ENCODE data around the gene SAMD10.

DNA sequence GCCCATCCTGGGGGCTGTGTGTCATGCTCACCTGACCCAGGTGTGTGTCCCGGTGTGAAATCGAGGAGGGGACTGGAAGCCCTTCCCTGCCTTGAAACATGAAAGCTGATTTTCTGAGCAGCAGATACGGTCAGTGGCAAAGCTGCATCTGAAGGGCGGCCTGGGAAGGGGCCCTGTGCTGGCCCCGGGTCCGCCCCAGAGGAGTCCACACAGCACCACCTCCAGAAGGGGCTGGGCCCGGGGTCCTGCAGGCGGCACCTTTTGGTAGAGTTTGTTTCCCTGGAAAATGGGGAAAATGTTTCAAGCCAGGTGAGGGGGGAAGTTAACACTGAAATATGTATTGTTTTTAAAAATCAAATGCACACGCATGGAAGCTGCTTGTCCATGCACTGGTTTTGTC lies 44.0 kb downstream of the SAMD10 start:
- no peak for TF ChIP-seq EZH2 (IDR thresholded peaks at IDR 0.05; ENCODE audit: insufficient read depth, poor library complexity, severe bottlenecking)
- no peak for TF ChIP-seq EZH2phosphoT487 (IDR thresholded peaks at IDR 0.05; ENCODE audit: insufficient read depth, low read depth)

Data from GM23248 (cell line).